ENCODE measurements around the gene L3MBTL1.

Gene L3MBTL1

DNA sequence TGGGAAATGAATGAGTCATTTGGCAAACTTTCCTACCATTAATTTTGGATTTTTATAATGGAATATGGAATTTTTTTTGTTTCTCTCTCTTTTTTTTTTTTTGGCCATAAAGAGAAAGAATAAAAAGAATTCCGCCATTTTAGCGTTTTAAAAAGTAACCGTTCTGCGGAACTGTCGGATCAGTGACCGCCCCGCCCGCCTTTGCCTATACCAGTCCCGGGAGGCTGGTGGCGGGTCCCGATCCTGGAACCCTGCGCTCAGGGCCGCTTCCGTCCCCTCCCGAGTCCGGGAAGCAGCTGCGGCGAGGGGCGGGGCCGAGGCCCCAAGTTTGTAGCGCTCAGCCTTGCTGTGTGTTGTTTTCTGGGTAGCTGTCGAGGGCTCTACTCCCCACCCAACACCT, 609 bp downstream of the L3MBTL1 start:
- DNase-seq, result no peak

DNA sequence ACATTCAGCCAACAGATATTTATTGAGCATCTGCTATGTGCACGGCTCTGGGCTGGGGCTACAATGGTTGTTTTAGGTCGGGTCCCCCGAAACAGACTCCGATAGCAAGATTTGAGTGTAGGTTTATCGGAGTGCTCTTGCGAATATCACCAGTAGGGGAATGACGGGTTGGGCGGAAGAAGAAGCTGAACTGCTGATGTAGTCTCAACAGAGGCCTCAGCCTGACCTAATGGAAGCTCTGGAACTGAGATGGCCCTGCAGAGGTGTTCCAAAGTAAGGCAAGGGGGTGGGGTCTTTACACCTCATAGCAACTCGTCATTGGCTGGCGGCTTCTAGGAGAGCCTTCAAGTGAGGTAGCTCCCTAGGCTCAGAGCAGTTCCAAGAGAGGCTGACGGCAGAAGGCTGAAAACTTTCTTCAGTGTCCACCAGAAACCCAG, 1.1 kb downstream of the L3MBTL1 start:
- no peak for DNase-seq

DNA sequence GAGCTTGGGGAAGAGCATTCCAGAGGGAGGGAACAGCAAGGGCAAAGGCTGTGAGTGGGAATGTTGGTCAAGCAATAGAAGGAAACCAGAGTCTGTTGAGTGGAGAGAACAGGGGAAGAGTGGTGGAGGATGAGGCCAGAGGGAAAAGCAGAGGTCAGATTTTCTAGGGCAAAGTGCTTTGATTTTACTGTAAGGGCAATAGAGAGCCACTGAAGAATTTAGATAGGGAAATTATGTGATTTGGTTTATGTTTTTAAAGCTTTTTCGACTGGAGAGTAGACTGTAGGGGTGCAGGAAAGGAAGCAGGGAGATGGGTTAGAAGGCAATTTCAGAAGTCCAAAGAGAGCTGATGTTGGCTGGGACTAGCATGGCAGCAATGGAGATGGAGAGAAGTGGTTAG, 4.4 kb downstream of the L3MBTL1 start:
- no peak for DNase-seq

DNA sequence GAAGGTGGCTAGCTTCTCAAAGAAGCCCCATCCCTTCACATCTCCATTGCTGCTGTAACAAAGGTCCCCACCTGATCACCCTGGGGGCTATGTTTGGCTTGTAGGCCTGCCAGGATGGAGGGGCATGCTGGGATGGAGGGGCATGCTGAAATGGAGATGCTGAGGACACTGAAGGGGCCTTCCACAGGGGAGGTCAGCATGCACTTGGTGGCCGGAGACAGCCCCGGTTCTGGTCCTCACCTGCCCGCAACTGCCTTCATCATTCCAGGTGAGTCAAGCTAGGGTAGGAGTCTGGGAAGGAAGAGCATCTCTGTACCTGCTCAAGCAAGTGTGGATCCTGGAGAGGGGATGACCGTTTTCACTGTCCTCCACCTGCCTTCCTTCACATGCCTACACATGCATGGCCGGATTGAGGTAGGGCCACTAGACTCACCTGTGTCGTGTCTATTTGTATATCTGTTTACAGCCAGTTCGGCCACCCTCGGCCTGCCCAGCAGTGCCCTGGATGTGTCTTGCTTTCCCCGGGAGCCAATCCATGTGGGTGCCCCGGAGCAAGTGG, 6.0 kb downstream of the L3MBTL1 start:
- DNase-seq, result no peak

DNA sequence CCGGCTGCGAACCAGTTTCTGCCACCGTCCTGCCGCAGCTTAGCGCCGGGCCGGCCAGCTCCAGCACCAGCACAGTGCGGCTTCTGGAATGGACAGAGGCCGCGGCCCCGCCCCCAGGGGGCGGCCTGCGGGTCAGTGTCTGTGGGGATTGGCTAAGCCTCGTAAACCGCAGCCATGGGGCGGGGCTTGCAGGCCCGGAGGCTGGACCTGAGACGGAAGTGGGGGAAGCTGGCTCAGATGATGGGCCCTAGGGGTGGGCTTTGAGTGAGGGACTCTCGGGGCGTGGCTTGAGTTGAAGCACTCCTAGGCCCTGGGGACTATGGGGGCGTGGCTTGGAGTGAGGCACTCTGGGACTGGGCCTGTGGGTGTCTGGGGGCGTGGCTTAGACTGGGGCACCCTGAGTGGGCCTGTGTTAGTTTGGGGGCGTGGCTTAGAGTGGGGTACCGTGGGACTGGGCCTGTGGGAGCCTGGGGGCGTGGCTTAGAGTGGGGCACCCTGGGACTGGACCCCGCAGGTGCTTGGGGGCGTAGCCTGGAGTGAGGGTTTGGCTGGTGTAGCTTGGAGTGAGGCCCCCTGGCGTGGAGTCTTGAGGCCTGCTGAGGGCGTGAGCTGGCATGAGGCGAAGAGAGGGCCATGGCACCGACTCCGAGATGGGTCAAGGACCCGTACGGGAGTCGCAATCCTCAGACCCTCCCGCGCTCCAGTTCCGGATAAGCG, 6.6 kb downstream of the L3MBTL1 start:
- peak; percentile 97 for DNase-seq

DNA sequence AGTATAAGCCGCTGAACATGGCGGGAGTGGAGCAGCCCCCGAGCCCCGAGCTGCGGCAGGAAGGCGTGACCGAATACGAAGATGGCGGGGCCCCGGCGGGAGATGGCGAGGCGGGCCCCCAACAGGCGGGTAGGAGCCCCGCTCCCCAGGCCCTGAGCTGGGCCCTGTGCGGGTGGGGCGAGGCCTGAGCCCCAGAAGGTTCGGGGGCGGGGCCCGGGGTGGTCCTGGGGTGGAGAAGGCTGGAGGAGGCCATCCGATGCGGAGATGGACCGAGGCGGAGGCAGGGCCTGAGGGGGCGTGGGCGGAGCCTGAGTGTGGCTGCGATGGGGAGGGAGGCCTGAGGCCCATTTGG, 7.1 kb downstream of the L3MBTL1 start:
- DNase-seq, result no peak

DNA sequence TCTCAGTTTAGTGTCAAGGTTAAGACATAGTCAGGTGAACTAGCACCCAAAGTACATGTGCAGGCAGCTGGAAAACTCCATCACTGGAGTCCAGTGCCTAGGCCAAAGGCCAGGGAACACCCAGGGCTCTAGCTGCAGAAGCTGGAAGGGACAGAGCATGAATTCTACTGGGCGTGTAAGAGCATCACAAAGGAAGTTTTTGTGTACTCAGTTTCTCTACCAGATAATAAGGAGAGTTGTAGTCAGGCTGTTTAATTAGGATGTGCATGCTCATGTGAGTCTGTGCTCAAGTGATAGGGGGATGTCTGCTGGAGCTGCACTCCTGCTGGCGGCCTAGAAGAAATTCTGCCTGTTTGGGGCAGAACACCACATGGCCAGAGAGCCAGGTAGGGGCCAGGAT, 8.1 kb downstream of the L3MBTL1 start:
- peak; percentile 31 for DNase-seq

- DNase-seq, result no peak
These were observed 8.8 kb downstream of the L3MBTL1 start for GRCh38 chr20:43516251-43516824.

GRCh38 chr20:43520074-43520630, 12.7 kb downstream of the L3MBTL1 start:
- DNase-seq, result no peak

GRCh38 chr20:43525021-43525420, 17.5 kb downstream of the L3MBTL1 start:
- no peak for DNase-seq

GRCh38 chr20:43528258-43528875, 20.9 kb downstream of the L3MBTL1 start:
- DNase-seq, result no peak

DNA sequence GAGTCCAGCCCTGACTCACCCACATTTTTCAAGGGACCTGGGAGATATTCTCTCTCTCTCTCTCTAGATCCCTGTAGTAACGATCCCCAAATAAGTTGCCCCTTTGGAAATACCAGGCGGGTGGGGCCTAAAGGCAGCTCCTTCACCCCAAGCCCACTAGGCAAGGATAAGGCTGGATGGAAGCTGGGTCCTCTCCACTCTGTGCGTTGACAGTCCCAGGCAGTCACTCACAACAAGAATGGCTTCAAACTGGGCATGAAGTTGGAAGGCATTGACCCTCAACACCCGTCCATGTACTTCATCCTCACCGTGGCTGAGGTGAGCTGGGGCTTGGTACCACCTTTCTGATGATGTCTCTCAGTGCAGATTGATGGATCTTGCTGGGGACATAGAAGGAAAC, 21.6 kb downstream of the L3MBTL1 start:
- DNase-seq, result no peak

DNA sequence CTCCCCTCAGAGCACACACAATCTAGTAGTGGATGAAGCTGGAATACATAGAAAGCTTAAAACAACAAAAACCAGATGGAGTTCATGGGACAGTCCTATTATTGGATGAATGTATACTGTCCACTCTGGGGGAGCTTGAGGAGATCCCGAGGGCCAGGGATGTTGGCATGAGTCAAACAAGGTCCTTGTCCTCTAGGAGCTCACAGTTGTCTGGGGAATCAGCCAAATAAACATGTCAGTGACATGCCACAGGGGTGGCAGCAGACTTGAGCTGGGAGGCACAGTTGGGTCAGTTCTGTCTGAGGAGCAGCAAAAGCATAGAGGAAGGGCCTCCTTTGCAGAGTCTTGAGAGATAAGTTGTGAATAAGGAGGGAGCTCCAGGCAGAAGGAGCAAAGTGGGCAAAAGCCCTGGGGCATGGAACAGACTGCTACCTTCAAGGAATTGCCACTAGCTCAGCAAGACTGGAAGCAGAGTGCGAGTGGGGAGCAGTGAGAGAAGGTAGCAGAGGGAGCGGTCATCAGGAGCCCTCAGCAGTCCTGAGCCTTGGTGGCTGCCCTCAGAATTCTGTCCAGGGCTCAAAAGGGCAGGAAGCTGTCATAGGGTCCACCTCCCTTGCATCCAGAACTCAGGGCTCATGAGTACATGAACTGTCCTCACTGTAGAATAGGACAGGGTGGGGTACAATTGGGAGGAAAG, 22.1 kb downstream of the L3MBTL1 start:
- no peak for DNase-seq

DNA sequence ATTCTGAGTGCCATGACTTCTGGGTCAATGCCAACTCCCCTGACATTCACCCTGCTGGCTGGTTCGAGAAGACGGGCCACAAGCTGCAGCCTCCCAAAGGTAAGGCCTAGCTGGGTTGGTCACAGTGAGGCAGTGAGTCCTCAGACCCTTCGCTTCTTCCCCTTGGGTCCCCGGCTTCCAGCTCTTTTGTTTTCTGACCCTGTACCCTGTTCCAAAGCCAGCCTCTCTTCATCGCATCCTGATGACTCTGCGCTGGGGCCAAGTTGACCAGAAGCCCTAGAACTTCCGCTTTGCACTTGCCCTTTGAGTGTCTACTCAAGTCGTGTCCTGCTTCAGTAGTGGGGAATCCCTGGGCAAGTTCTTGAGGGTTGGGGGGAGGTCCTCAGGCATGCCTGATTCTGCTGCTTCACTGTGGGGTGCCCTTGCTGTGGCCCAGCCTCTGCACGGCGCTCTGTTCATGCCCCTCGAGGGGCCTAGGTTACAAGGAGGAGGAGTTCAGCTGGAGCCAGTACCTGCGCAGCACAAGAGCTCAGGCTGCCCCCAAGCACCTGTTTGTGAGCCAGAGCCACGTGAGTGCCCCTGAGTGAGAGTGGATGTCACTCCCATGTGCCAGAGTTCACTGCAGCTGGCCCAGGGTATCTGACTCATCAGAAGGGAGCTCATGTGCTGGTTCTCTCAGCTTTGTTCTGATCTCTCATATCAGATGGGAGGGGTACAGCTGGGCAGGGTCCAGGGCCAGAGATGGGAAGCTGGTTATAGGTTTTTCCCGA, 23.0 kb downstream of the L3MBTL1 start:
- no peak for DNase-seq

- DNase-seq, result no peak
These were observed 23.6 kb downstream of the L3MBTL1 start for GRCh38 chr20:43531091-43531443.

GRCh38 chr20:43532416-43533055, 25.0 kb downstream of the L3MBTL1 start:
- no peak for DNase-seq

DNA sequence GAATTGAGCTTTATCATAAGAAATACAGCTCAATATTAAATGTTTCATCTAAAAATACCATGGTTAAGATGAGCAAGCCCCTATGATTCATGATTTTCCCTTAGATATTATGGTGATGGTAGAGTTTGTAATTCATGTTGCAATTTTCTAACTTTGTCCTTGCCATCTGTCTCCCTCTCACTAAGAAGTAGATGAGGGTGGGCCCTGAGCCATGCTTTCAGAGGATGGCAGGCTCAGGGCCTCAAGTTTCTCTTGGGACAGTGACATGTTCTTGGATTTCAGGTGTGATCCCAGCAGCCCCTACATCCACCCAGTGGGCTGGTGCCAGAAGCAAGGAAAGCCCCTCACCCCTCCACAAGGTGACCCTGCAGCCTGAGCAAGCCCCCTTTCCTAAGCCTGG, 25.6 kb downstream of the L3MBTL1 start:
- DNase-seq, result no peak

DNA sequence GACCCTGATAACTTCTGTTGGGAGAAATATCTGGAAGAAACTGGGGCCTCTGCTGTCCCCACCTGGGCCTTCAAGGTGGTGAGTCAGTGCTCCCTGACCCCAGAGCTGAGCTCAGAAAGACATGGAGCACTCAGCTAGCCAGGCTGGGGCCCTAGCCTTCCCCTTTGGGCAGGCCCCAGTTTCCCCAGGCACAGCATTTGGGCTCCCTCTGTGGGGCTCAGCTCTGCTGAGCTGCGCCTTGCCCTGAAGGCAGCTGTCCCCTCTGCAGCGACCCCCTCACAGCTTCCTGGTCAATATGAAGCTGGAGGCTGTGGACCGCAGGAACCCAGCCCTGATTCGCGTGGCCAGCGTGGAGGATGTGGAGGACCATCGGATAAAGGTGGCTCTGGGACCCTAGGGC, 26.5 kb downstream of the L3MBTL1 start:
- DNase-seq, result no peak

GRCh38 chr20:43534791-43535350, 27.4 kb downstream of the L3MBTL1 start:
- DNase-seq, result no peak

- no peak for DNase-seq
These were observed 28.0 kb downstream of the L3MBTL1 start for GRCh38 chr20:43535370-43536004.
